Measurements from ENCODE around the gene NOP10. TPM values are rescaled to one million over a fixed set of nuclear protein-coding genes. Genes with fewer than 3 reads are reported as not detected.

Gene NOP10
- total and polyA plus RNA-seq, 2 of the 8 experiments (the other 6 are each of a cell fraction or from before 2014, with no cell fraction given): 285 to 981 TPM

DNA sequence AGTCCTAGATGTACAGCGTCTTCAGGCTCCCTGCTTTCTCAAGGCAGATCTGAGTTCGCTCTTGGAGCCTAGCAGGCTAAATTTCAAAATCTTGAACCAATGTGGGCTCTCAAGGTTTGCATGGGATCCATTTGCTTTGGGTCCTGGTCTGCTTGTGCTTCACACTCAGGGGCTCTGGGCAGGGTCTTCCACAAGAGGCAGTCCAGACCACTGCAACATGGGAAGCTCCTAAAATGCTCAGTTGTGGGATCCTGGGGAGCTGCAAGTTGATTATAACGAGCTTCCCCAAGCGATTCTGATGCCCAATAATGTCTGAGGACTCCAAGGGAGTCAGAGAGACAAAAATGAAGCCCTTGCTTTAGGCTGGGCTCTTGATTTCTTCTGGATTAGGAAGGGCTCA is 6.8 kb upstream of the NOP10 start:
- ChIA-PET POLR2A (ENCODE audit: partially characterized antibody) (interaction anchor here (1.4 kb wide), 1 partner anchor 10 kb away, joined by 4 read pairs; no protein-coding TSS in a partner anchor), CTCF (ENCODE audit: partially characterized antibody) (interaction anchor here (1.4 kb wide), 1 partner anchor 9 kb away, joined by 4 read pairs; no protein-coding TSS in a partner anchor)
- no peak overlapping the region for H3K4me2 ChIP-seq (ENCODE audit: insufficient read depth in 1 of 2, low read depth in 2 of 2, low read length in 2 of 2)
- H4K8ac ChIP-seq (ENCODE audit: extremely low read depth, insufficient read depth, low read length): no peak overlapping the region
- no peak overlapping the region for H2BK12ac ChIP-seq (ENCODE audit: low read depth, low read length)
- DNase-seq (ENCODE audit: low read depth in 1 of 2, low spot score in 2 of 2): no peak
- no peak overlapping the region for H2BK15ac ChIP-seq (ENCODE audit: low read length)
- 90% methylated on average over 4 of the region's 4 CpGs; no CpG with 5 or more reads in 1 of the 2 experiments for WGBS, 2 experiments (ENCODE audit: extremely low coverage in 1 of 2, insufficient coverage in 1 of 2, insufficient read length in 1 of 2, insufficient replicate concordance in 2 of 2, low coverage in 1 of 2, low lambda C conversion rate in 2 of 2, missing lambda C conversion rate in 1 of 2)
- H3K23ac ChIP-seq (ENCODE audit: insufficient read length): no peak overlapping the region
- H3K79me2 ChIP-seq (ENCODE audit: control insufficient read depth in 1 of 2, insufficient read depth in 2 of 2, low read length in 2 of 2): no peaks in the 10 kb centered on the region
- no peaks in the 10 kb centered on the region for H3K23me2 ChIP-seq (ENCODE audit: low read depth, low read length)
- H3K79me1 ChIP-seq (ENCODE audit: low read depth, low read length): no peaks in the 10 kb centered on the region
- H2AFZ ChIP-seq (ENCODE audit: low read length): no peak overlapping the region
- no peak overlapping the region for H3K4ac ChIP-seq (replicated peaks; ENCODE audit: insufficient read length, low read depth, low read length)
- no peak for FAIRE-seq
- no peak overlapping the region for H3K4me3 ChIP-seq (ENCODE audit: extremely low read depth in 1 of 4, insufficient read depth in 2 of 4, low read depth in 3 of 4, low read length in 4 of 4)
- H2BK5ac ChIP-seq (ENCODE audit: low read depth, low read length): no peak overlapping the region
- H3K9ac ChIP-seq (replicated peaks in 1 of 4; ENCODE audit: extremely low read depth in 1 of 4, low read depth in 3 of 4, low read length in 3 of 4): no peak overlapping the region
- H2BK120ac ChIP-seq (replicated peaks; ENCODE audit: low read depth, low read length): no peak overlapping the region
- no peak for TF ChIP-seq TEAD4 (IDR thresholded peaks at IDR 0.05; ENCODE audit: low read depth, low read length)
- TF ChIP-seq TAF7 (optimal IDR thresholded peaks at IDR 0.05; ENCODE audit: borderline replicate concordance, low read depth, low read length): no peak
- peaks cover 0 to under 1% (median 0%) of the 10 kb centered on the region in 4 experiments; a peak in 2 of 8 replicates for H3K36me3 ChIP-seq (ENCODE audit: control insufficient read depth in 2 of 4, insufficient read depth in 4 of 4, low read length in 3 of 4)
- H4K91ac ChIP-seq (replicated peaks; ENCODE audit: insufficient read length, low read length): no peak overlapping the region
- no peak overlapping the region for H2AK5ac ChIP-seq (ENCODE audit: low read depth, low read length)
- no peak overlapping the region for H3K18ac ChIP-seq (ENCODE audit: extremely low read depth, low read length)
- no peaks in the 10 kb centered on the region for H3K27me3 ChIP-seq (replicated peaks in 1 of 4; ENCODE audit: control insufficient read depth in 3 of 4, extremely low read depth in 1 of 4, insufficient read depth in 3 of 4, low read length in 3 of 4)
- no peak overlapping the region for H2BK20ac ChIP-seq (ENCODE audit: low read length)
- no peak overlapping the region for H3K14ac ChIP-seq (ENCODE audit: insufficient read length)
- no peak overlapping the region for H3K27ac ChIP-seq (ENCODE audit: low read depth, low read length)
- peaks cover 0 to 4% of the 10 kb centered on the region in 2 experiments for H4K20me1 ChIP-seq (replicated peaks in 1 of 2; ENCODE audit: control insufficient read depth in 1 of 2, insufficient read depth in 2 of 2, low read length in 2 of 2)
- H4K5ac ChIP-seq (ENCODE audit: insufficient read length, low read depth, low read length): no peak overlapping the region
- peaks cover 8 to 14% (median 11%) of the 10 kb centered on the region in 4 experiments; a peak in 6 of 7 replicates for H3K4me1 ChIP-seq (replicated peaks in 1 of 4; ENCODE audit: control insufficient read depth in 3 of 4, insufficient read depth in 4 of 4, low read length in 3 of 4)
- no peaks in the 10 kb centered on the region for H3K9me3 ChIP-seq (ENCODE audit: insufficient read depth in 2 of 2, low read depth in 1 of 2, low read length in 1 of 2)
- no peak overlapping the region for H3K56ac ChIP-seq (replicated peaks; ENCODE audit: insufficient read length, low read depth, low read length)

Data from H1 (cell line).